Lung (tissue), 12 donors: ENCODE results near the gene NUDT14. TPM values are rescaled to one million over a fixed set of nuclear protein-coding genes. Genes with fewer than 3 reads are reported as not detected.

ENCODE experiments used
- ATAC-seq: fragments of 200-7000 bp; cut with Tn5 transposase; one replicate; pipeline ENCODE4 v1.9.1; 2020; ENCODE audit warnings: moderate number of reproducible peaks; ENCODE audit not compliant: insufficient read depth, low FRiP score
- DNase-seq, 3 donors: peaks; one replicate each; pipeline ENCODE4 v3.0.0-alpha.2; 2013 to 2017
- H3K27ac ChIP-seq, 2 donors: one replicate each; pipeline ENCODE4 v1.5.1; 2013; ENCODE audit warnings: mild to moderate bottlenecking in 2 of 2, moderate library complexity in 2 of 2, control low read depth in 1 of 2, inconsistent platforms in 1 of 2, low read depth in 1 of 2, low read length in 1 of 2
- H3K27me3 ChIP-seq, 3 donors: one replicate each; pipeline ENCODE4 v1.5.1; 2013; ENCODE audit warnings: low read length in 2 of 3; ENCODE audit not compliant: control insufficient read depth in 3 of 3, insufficient read depth in 3 of 3
- H3K36me3 ChIP-seq, 4 donors: one replicate each; pipeline ENCODE4 v1.5.1; 2013; ENCODE audit warnings: low read length in 4 of 4, mild to moderate bottlenecking in 1 of 4, moderate library complexity in 1 of 4; ENCODE audit not compliant: control insufficient read depth in 4 of 4, insufficient read depth in 4 of 4
- H3K4me1 ChIP-seq, 5 donors: one replicate each; pipeline ENCODE4 v1.5.1; 2013; ENCODE audit warnings: low read length in 5 of 5, mild to moderate bottlenecking in 2 of 5, moderate library complexity in 1 of 5; ENCODE audit not compliant: control insufficient read depth in 5 of 5, insufficient read depth in 5 of 5
- H3K4me3 ChIP-seq: one replicate; pipeline ENCODE4 v1.5.1; 2013; ENCODE audit warnings: mild to moderate bottlenecking, control low read depth, moderate library complexity
- H3K9ac ChIP-seq, 2 donors: one replicate each; pipeline ENCODE4 v1.5.1; 2013; ENCODE audit warnings: low read length in 2 of 2, control low read depth in 1 of 2; ENCODE audit not compliant: insufficient read depth in 1 of 2
- H3K9me3 ChIP-seq, 4 donors: one replicate each; pipeline ENCODE4 v1.5.1; 2013; ENCODE audit warnings: low read length in 3 of 4, mild to moderate bottlenecking in 1 of 4, moderate library complexity in 1 of 4; ENCODE audit not compliant: control insufficient read depth in 4 of 4, insufficient read depth in 3 of 4
- WGBS, 2 donors: extraction: QIAGEN DNeasy Blood & Tissue Kit; methylation state at CpG; one replicate each; pipeline ENCODE4 v1.1.7; 2013; 5-methylcytosine and 5-hydroxymethylcytosine counted together
- polyA plus RNA-seq, 2 donors: library from polyadenylated mRNA; stranded (reverse); fragments of 200-250 nt; gene quantifications; one replicate each; pipeline ENCODE4 v1.2.1, GENCODE V29; 2013
- total RNA-seq, 2 donors: library from RNA; depleted of rRNA in 1 of 2; stranded (reverse); fragments of >200 nt in 1 of 2; gene quantifications; one replicate each; pipeline ENCODE4 v1.2.1, GENCODE V29; 2014 to 2021
- TF ChIP-seq, protein P1 (sequence below): IDR thresholded peaks from 2 replicates; pipeline ENCODE4 v1.5.1; 2012; ENCODE audit warnings: mild to moderate bottlenecking; ENCODE audit errors: control extremely low read depth, extremely low read depth
- donor health status: control.
- donor health status: control.
- donor health status: Bipolar disorder and iron deficiency.
- donor health status: healthy.
- donor health status: DM: yes; HTN: yes; CAD: no.

The NUDT14 gene
- total and polyA plus RNA-seq, 4 donors, result 27.7 to 80.7 (median 51.3) TPM

- DNase-seq (no peak), ATAC-seq (no peak)
- H3K9ac ChIP-seq, result no peak overlapping the region
- peaks cover 0 to 37% (median 0%) of the 10 kb centered on the region in 4 donors for H3K36me3 ChIP-seq
- H3K4me3 ChIP-seq, result no peak overlapping the region
- WGBS, 2 donors, result 91 to 94% methylated on average over 32 to 35 of the region's 35 CpGs
- TF ChIP-seq, protein P1, sequence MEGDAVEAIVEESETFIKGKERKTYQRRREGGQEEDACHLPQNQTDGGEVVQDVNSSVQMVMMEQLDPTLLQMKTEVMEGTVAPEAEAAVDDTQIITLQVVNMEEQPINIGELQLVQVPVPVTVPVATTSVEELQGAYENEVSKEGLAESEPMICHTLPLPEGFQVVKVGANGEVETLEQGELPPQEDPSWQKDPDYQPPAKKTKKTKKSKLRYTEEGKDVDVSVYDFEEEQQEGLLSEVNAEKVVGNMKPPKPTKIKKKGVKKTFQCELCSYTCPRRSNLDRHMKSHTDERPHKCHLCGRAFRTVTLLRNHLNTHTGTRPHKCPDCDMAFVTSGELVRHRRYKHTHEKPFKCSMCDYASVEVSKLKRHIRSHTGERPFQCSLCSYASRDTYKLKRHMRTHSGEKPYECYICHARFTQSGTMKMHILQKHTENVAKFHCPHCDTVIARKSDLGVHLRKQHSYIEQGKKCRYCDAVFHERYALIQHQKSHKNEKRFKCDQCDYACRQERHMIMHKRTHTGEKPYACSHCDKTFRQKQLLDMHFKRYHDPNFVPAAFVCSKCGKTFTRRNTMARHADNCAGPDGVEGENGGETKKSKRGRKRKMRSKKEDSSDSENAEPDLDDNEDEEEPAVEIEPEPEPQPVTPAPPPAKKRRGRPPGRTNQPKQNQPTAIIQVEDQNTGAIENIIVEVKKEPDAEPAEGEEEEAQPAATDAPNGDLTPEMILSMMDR, result no peak
- no peaks in the 10 kb centered on the region for H3K27me3 ChIP-seq
- peaks cover 0 to 10% (median 0%) of the 10 kb centered on the region in 5 donors for H3K4me1 ChIP-seq
- H3K9me3 ChIP-seq, result no peaks in the 10 kb centered on the region
- no peak overlapping the region for H3K27ac ChIP-seq
Measured at GRCh38 chr14:105150368-105151083, 30.6 kb downstream of the NUDT14 start.

DNA sequence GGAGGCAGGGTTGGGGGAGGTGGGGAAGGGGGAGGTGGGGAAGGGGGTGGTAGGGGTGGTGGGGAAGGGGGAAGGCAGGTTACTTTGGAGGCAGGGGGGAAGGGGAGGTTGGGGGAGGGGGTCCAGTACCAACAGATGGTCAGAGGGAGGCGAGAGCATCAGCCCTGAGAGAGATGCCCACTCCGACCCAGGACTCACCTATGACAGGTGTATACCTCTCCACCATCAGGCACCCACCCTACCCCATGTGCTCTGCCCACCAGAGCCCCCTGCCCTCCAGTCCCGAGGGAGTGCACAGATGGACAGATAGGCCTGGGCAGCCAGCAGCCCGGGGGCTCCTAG, 31.1 kb downstream of the NUDT14 start:
- ATAC-seq (no peak), DNase-seq (no peak)
- Histone ChIP-seq H3K4me3 (no peak overlapping the region), H3K27ac (no peak overlapping the region), H3K36me3 (peaks cover 0 to 34% (median 0%) of the 10 kb centered on the region in 4 donors), H3K4me1 (peaks cover 0 to 10% (median 0%) of the 10 kb centered on the region in 5 donors), H3K27me3 (no peaks in the 10 kb centered on the region), H3K9me3 (no peaks in the 10 kb centered on the region), H3K9ac (no peak overlapping the region)
- TF ChIP-seq, protein P1, result no peak
- WGBS, 2 donors, result 86 to 90% methylated on average over 4 of the region's 4 CpGs

DNA sequence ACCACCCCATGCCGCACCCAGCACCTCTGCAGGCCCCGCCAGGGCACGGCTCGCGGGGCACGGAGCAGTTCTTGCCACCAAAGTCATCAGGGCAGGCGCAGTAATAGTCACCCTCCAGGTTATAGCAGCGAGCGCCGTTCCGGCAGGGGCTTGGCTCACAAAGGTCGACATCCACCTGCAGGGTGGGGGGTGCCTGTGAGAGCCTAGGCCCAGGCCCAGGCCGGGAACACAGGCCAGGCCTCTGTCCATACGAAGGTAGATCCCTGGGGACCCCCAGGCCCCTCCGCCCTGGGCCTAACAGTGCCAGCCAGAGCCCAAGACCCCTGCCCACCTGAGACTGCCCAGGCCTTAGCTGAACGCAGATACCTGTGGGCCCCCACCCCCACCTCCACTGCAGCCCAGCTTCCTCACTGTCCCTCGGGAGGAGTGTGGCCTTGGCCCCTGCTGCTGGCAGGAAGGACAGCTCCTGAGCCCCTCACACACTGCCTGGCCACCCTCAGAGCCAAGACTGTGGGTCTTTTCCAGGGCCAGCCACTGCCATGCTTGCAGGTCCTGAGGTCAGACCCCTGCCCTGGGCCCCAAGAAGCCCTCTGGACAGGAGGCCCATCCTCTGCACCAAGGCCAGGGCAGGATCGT, 31.8 kb downstream of the NUDT14 start:
- Histone ChIP-seq H3K27ac (no peak overlapping the region), H3K4me1 (peaks cover 0 to 10% (median 0%) of the 10 kb centered on the region in 5 donors), H3K9me3 (no peaks in the 10 kb centered on the region), H3K9ac (no peak overlapping the region), H3K4me3 (no peak overlapping the region), H3K27me3 (no peaks in the 10 kb centered on the region), H3K36me3 (peaks cover 0 to 33% (median 0%) of the 10 kb centered on the region in 4 donors)
- WGBS, 2 donors, result 87 to 94% methylated on average over 18 of the region's 18 CpGs
- ATAC-seq (no peak), DNase-seq (no peak)
- TF ChIP-seq, protein P1, result no peak
